MM.1S (cell line): ENCODE data around the gene GMPR.

Source experiments
- CTCF ChIP-seq: fragments of 300-600 bp; sonication (generic); IDR thresholded peaks from 2 replicates; pipeline ENCODE4 v1.5.1; 2016; ENCODE audit warnings: antibody characterized with exemption, low read length, mixed read lengths
- EZH2 ChIP-seq: fragments of 300-600 bp; sonication (generic); optimal IDR thresholded peaks from 2 replicates; pipeline ENCODE3; 2017; ENCODE audit warnings: low read depth, mild to moderate bottlenecking, antibody characterized with exemption, low read length, mixed read lengths
- EZH2phosphoT487 ChIP-seq: fragments of 300-600 bp; sonication (generic); IDR thresholded peaks from 2 replicates; pipeline ENCODE4 v1.6.1; 2018; ENCODE audit warnings: antibody characterized with exemption, low read length

- TF ChIP-seq CTCF (no peak), EZH2 (no peak), EZH2phosphoT487 (no peak)
Observed at GRCh38 chr6:16244446-16244845, 6.1 kb downstream of the GMPR start.
